ENCODE data around the gene CYP4F8. TPM values are rescaled to one million over a fixed set of nuclear protein-coding genes. Genes with fewer than 3 reads are reported as not detected.
"Not testable (repeated sequence)": the region's sequence is repeated elsewhere in the genome, so short reads cannot be mapped to it uniquely, and the experiment has no call there.

Gene CYP4F8
- total RNA-seq, 4 donors from 2014 or later, result 4.6 to 16.4 (median 9.1) TPM

GRCh38 chr19:15591796-15592195 lies 23.2 kb upstream of the CYP4F8 start:
- peak in 1 of 2 donors; percentile 29 for DNase-seq (ENCODE audit: low spot score in 2 of 2)
- no peak for TF ChIP-seq CTCF (IDR thresholded peaks at IDR 0.05)
- no peak for TF ChIP-seq POLR2A (IDR thresholded peaks at IDR 0.05)
- intact Hi-C loops (cut with DNase I; ENCODE audit: low total_unique reads), result no loop called here
- H3K4me3 ChIP-seq (ENCODE audit: low read depth, poor library complexity, severe bottlenecking), result no peak overlapping the region
- WGBS, 2 donors, result 70% methylated on average over 4 of the region's 4 CpGs

DNA sequence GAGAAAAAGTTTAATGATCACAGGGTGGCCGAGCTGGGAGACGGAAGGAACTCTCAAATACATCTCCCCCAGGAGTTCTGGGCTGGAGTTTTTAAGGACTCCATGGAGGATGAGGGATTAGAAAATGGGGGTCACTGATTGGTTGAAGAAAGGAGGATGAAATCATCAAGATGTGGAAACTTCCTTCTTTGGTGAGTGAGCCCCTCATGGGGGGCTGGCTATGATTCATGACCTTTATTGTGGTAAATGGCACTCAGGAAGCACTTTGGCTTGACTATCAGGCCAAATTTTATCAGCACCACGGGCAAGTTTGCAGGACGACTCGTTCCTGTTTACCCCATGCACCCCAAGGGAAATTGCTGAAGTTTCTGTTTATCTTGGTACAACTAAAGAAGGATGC lies 22.5 kb upstream of the CYP4F8 start:
- WGBS, 2 donors, result 39% methylated on average over 5 of the region's 5 CpGs
- DNase-seq (ENCODE audit: low spot score in 2 of 2); intact Hi-C loops (cut with DNase I; ENCODE audit: low total_unique reads); H3K4me3 ChIP-seq (ENCODE audit: low read depth, poor library complexity, severe bottlenecking): not testable (repeated sequence)

- intact Hi-C loops (cut with DNase I; ENCODE audit: low total_unique reads); H3K4me3 ChIP-seq (ENCODE audit: low read depth, poor library complexity, severe bottlenecking): not testable (repeated sequence)
- DNase-seq (ENCODE audit: low spot score in 2 of 2), result peak in 1 of 2 donors; percentile 48
- WGBS, 2 donors, result 57 to 63% methylated on average over 4 of the region's 4 CpGs
These were observed 21.3 kb upstream of the CYP4F8 start for GRCh38 chr19:15593766-15594165.

- peak; percentile 5 to 17 for DNase-seq (ENCODE audit: low spot score in 2 of 2)
- TF ChIP-seq POLR2A (IDR thresholded peaks at IDR 0.05) (no peak), CTCF (IDR thresholded peaks at IDR 0.05) (no peak)
- 22 to 31% methylated on average over 6 of the region's 6 CpGs for WGBS, 2 donors
- intact Hi-C loops (cut with DNase I; ENCODE audit: low total_unique reads), result no loop called here
- no peak overlapping the region for H3K4me3 ChIP-seq (ENCODE audit: low read depth, poor library complexity, severe bottlenecking)
These were observed 19.9 kb upstream of the CYP4F8 start for GRCh38 chr19:15595069-15595468.

DNA sequence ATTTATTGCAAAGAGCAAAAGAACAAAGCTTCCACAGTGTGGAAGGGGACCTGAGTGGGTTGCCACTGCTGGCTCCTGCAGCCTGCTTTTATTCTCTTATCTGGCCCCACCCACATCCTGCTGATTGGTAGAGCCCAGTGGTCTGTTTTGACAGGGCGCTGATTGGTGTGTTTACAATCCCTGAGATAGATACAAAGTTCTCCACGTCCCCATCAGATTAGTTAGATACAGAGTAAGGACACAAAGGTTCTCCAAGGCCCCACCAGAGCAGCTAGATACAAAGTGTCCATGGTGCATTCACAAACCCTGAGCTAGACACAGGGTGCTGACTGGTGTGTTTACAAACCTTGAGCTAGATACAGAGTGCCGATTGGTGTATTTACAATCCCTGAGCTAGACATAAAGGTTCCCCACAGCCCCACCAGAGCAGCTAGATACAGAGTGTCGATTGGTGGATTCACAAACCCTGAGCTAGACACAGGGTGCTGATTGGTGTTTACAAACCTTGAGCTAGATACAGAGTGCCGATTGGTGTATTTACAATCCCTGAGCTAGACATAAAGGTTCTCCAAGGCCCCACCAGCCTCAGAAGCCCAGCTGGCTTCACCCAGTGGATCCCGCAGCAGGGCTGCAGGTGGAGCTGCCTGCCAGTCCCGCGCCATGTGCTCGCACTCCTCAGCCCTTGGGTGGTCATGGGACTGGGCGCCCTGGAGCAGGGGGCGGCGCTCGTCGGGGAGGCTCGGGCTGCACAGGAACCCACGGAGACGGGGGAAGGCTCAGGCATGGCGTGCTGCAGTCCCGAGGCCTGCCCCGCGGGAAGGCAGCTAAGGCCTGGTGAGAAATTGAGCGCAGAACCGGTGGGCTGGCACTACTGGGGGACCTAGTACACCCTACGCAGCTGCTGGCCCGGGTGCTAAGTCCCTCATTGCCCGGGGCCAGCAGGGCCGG lies 6.8 kb upstream of the CYP4F8 start:
- H3K4me3 ChIP-seq (ENCODE audit: low read depth, poor library complexity, severe bottlenecking); intact Hi-C loops (cut with DNase I; ENCODE audit: low total_unique reads): not testable (repeated sequence)
- whole genome bisulfite sequencing, 2 donors, result 88 to 89% methylated on average over 10 to 27 of the region's 27 CpGs
- peak in 1 of 2 donors; percentile 67 for DNase-seq (ENCODE audit: low spot score in 2 of 2)

DNA sequence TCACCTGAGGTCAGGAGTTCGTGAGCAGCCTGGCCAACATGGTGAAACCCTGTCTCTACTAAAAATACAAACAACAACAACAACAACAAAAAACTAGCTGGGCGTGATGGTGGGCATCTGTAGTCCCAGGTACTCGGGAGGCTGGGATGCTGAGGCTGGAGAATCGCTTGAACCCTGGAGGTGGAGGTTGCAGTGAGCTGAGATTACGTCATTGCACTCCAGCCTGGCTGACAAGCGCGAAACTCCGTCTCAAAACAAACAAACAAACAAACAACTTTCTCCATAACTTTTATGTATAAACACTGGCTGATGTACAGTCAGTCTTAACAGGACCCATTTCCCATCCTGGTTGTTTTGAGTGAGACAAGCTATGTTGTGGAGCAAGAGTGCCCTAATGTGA lies 5.8 kb upstream of the CYP4F8 start:
- DNase-seq (ENCODE audit: low spot score in 2 of 2), result peak in 1 of 2 donors; percentile 70
- H3K4me3 ChIP-seq (ENCODE audit: low read depth, poor library complexity, severe bottlenecking), result no peak overlapping the region
- intact Hi-C loops (cut with DNase I; ENCODE audit: low total_unique reads), result no loop called here
- TF ChIP-seq POLR2A (IDR thresholded peaks at IDR 0.05), result no peak
- no peak for TF ChIP-seq CTCF (IDR thresholded peaks at IDR 0.05)
- WGBS, 2 donors, result 85 to 86% methylated on average over 8 of the region's 8 CpGs

GRCh38 chr19:15612342-15612741 lies 2.7 kb upstream of the CYP4F8 start:
- 36 to 42% methylated on average over 5 of the region's 5 CpGs for WGBS, 2 donors
- no peak for TF ChIP-seq CTCF (IDR thresholded peaks at IDR 0.05)
- TF ChIP-seq POLR2A (IDR thresholded peaks at IDR 0.05), result no peak
- H3K4me3 ChIP-seq (ENCODE audit: low read depth, poor library complexity, severe bottlenecking), result no peak overlapping the region
- intact Hi-C loops (cut with DNase I; ENCODE audit: low total_unique reads), result no loop called here
- DNase-seq (ENCODE audit: low spot score in 2 of 2), result no peak

Data from lower leg skin (tissue), 4 donors.